Mesenchymal stem cell (in vitro differentiated cells and primary cell): Measurements from ENCODE around the gene CCDC89.

Source experiments
- DNase-seq: peaks from one replicate; pipeline ENCODE4 v3.0.0-alpha.2; 2013
- H2AFZ ChIP-seq: one replicate; pipeline ENCODE4 v1.6.1; 2013; ENCODE audit warnings: low read depth, mild to moderate bottlenecking, control low read depth, inconsistent platforms, low read length, moderate library complexity
- H2AK5ac ChIP-seq: 2 replicates; pipeline ENCODE4 v1.6.1; 2013; ENCODE audit warnings: low read length, moderate library complexity, mild to moderate bottlenecking, inconsistent platforms; ENCODE audit not compliant: severe bottlenecking
- H2BK120ac ChIP-seq: one replicate; pipeline ENCODE4 v1.6.1; 2013; ENCODE audit warnings: low read depth, mild to moderate bottlenecking, inconsistent platforms, low read length, moderate library complexity
- H2BK12ac ChIP-seq, 2 experiments: one replicate each; pipeline ENCODE4 v1.6.1; 2013; ENCODE audit warnings: inconsistent platforms in 2 of 2, low read length in 2 of 2, mild to moderate bottlenecking in 2 of 2, moderate library complexity in 2 of 2, control low read depth in 1 of 2
- H2BK15ac ChIP-seq: one replicate; pipeline ENCODE4 v1.6.1; 2013; ENCODE audit warnings: mild to moderate bottlenecking, low read depth, inconsistent platforms; ENCODE audit not compliant: poor library complexity, severe bottlenecking
- H2BK5ac ChIP-seq: 2 replicates; pipeline ENCODE4 v1.6.1; 2013; ENCODE audit warnings: low read depth, mild to moderate bottlenecking, low read length, control low read depth, inconsistent platforms; ENCODE audit not compliant: poor library complexity, severe bottlenecking
- H3K14ac ChIP-seq, 2 experiments: one replicate each; pipeline ENCODE4 v1.6.1; 2013; ENCODE audit warnings: inconsistent platforms in 2 of 2, low read length in 2 of 2, control low read depth in 1 of 2, mild to moderate bottlenecking in 1 of 2, moderate library complexity in 1 of 2
- H3K18ac ChIP-seq, 2 experiments: one replicate each; pipeline ENCODE4 v1.6.1; 2013; ENCODE audit warnings: inconsistent platforms in 2 of 2, low read length in 2 of 2, control low read depth in 1 of 2, low read depth in 1 of 2, mild to moderate bottlenecking in 1 of 2
- H3K23ac ChIP-seq, 2 experiments: one replicate each; pipeline ENCODE4 v1.6.1; 2013; ENCODE audit warnings: inconsistent platforms in 2 of 2, low read length in 2 of 2, mild to moderate bottlenecking in 2 of 2, moderate library complexity in 2 of 2, control low read depth in 1 of 2
- H3K27ac ChIP-seq: 2 replicates; pipeline ENCODE4 v1.5.1; 2013; ENCODE audit warnings: mild to moderate bottlenecking, moderate library complexity, low read length, control low read depth, inconsistent platforms; ENCODE audit not compliant: poor library complexity, severe bottlenecking
- H3K27me3 ChIP-seq, 2 experiments: 2 replicates each; pipeline versions ENCODE4 v1.6.1 to v1.7.0; 2013; ENCODE audit warnings: low read length in 2 of 2, mild to moderate bottlenecking in 2 of 2, moderate library complexity in 2 of 2, control low read depth in 1 of 2, inconsistent platforms in 1 of 2; ENCODE audit not compliant: control insufficient read depth in 1 of 2, insufficient read depth in 1 of 2
- H3K36me3 ChIP-seq, 2 experiments: 2 replicates each; pipeline versions ENCODE4 v1.6.1 to v1.7.0; 2013; ENCODE audit warnings: low read length in 2 of 2, control low read depth in 1 of 2, inconsistent platforms in 1 of 2, low read depth in 1 of 2, mild to moderate bottlenecking in 1 of 2; ENCODE audit not compliant: insufficient read depth in 2 of 2, control insufficient read depth in 1 of 2
- H3K4ac ChIP-seq, 2 experiments: one replicate each; pipeline ENCODE4 v1.6.1; 2013; ENCODE audit warnings: inconsistent platforms in 2 of 2, low read length in 2 of 2, mild to moderate bottlenecking in 2 of 2, moderate library complexity in 2 of 2, control low read depth in 1 of 2, low read depth in 1 of 2
- H3K4me1 ChIP-seq: 2 replicates; pipeline ENCODE4 v1.6.1; 2013; ENCODE audit warnings: low read depth, low read length, control low read depth; ENCODE audit not compliant: control insufficient read depth, insufficient read depth
- H3K4me2 ChIP-seq: 2 replicates; pipeline ENCODE4 v1.6.1; 2013; ENCODE audit warnings: low read length, mild to moderate bottlenecking, inconsistent platforms; ENCODE audit not compliant: poor library complexity, severe bottlenecking
- H3K4me3 ChIP-seq, 2 experiments: 2 replicates each; pipeline versions ENCODE4 v1.5.1 to v1.7.0; 2013; ENCODE audit warnings: low read length in 2 of 2, mild to moderate bottlenecking in 2 of 2, control low read depth in 1 of 2, low read depth in 1 of 2; ENCODE audit not compliant: insufficient read depth in 1 of 2
- H3K79me1 ChIP-seq: replicated peaks from 2 replicates; pipeline ENCODE4 v1.6.1; 2013; ENCODE audit warnings: mild to moderate bottlenecking, control low read depth, low read length, inconsistent platforms; ENCODE audit not compliant: poor library complexity, severe bottlenecking
- H3K9ac ChIP-seq: 2 replicates; pipeline ENCODE4 v1.7.0; 2013; ENCODE audit warnings: mild to moderate bottlenecking, low read length, moderate library complexity
- H3K9me3 ChIP-seq: 2 replicates; pipeline ENCODE4 v1.7.0; 2013; ENCODE audit warnings: mild to moderate bottlenecking, low read length; ENCODE audit not compliant: control insufficient read depth
- H4K8ac ChIP-seq: one replicate; pipeline ENCODE4 v1.6.1; 2013; ENCODE audit warnings: inconsistent platforms, mild to moderate bottlenecking, low read length, moderate library complexity
- H4K91ac ChIP-seq: one replicate; pipeline ENCODE4 v1.6.1; 2013; ENCODE audit warnings: mild to moderate bottlenecking, low read length, inconsistent platforms
- WGBS: methylation state at CpG from one replicate; pipeline ENCODE4 v1.1.7; 2013; ENCODE audit warnings: mixed read lengths; 5-methylcytosine and 5-hydroxymethylcytosine counted together

CCDC89 gene

DNA sequence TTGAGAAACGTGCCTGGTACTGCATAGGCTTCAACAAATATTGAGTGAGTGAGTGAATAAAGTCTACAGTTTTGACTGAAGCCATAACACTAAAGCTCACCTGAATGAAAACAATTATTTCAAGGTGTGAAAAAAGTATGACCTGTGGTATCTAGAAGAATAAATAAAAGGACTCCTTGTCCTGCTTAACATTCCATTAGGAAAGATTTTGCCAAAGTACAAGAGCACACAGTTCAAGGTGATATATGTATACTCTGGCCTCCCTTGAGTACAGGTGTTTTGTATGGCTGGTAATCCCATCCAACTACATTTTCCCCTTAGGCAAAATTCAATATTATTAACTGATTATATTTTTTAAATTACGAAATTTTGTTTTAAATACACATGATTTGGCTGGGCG is 19.3 kb downstream of the CCDC89 start:
- H3K4me1 ChIP-seq, result no peaks in the 10 kb centered on the region
- H3K79me1 ChIP-seq, result no peaks in the 10 kb centered on the region

DNA sequence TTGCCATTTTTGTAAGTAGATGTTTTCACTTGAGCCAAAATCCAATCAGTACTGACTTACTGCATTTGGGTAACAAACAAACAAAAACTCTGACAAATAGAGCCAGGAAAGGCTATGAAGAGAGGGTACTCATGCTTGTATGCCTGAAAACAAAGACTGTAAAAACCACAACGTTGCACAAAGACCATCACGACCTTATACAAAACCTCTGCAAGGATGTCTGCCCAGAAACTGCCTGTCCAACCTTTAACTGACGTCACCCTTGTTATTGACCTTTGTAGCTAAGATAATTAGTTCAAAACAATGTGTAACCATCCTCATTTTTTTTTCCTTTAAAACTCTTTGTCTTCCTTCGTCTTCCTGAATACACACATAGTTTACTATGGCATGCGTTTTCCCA is 20.3 kb downstream of the CCDC89 start:
- H3K27ac ChIP-seq, result no peak overlapping the region
- no peak overlapping the region for H4K8ac ChIP-seq
- peak overlapping the region in 1 of 2 experiments; percentile 26 for H3K4ac ChIP-seq
- no peak overlapping the region for H3K14ac ChIP-seq
- no peaks in the 10 kb centered on the region for H3K27me3 ChIP-seq
- H2BK120ac ChIP-seq, result no peak overlapping the region
- H3K18ac ChIP-seq, result no peak overlapping the region
- H3K4me1 ChIP-seq, result no peaks in the 10 kb centered on the region
- H3K4me3 ChIP-seq, result peak overlapping the region in 1 of 2 experiments; percentile 96
- H3K23ac ChIP-seq, result no peak overlapping the region
- H2AFZ ChIP-seq, result peak overlapping the region; percentile 88
- no peaks in the 10 kb centered on the region for H3K79me1 ChIP-seq
- no peaks in the 10 kb centered on the region for H3K9me3 ChIP-seq
- H2BK5ac ChIP-seq, result no peak overlapping the region
- H3K4me2 ChIP-seq, result no peak overlapping the region
- H2BK15ac ChIP-seq, result no peak overlapping the region
- DNase-seq, result no peak
- H2AK5ac ChIP-seq, result no peak overlapping the region
- H3K36me3 ChIP-seq, result peaks cover 0 to 19% of the 10 kb centered on the region in 2 experiments
- H3K9ac ChIP-seq, result peak overlapping the region; percentile 99
- no peak overlapping the region for H4K91ac ChIP-seq
- H2BK12ac ChIP-seq, result no peak overlapping the region
- 81% methylated on average over 4 of the region's 5 CpGs for whole genome bisulfite sequencing

More for the DNA sequence above, 19.3 kb downstream of the CCDC89 start:
- Histone ChIP-seq H4K8ac (no peak overlapping the region), H3K14ac (no peak overlapping the region), H4K91ac (no peak overlapping the region), H2BK5ac (no peak overlapping the region), H3K27ac (no peak overlapping the region), H3K23ac (no peak overlapping the region), H3K4me3 (no peak overlapping the region), H3K4ac (no peak overlapping the region), H3K9ac (no peak overlapping the region), H2BK12ac (no peak overlapping the region), H3K4me2 (no peak overlapping the region), H2AFZ (no peak overlapping the region), H2AK5ac (no peak overlapping the region), H3K27me3 (no peaks in the 10 kb centered on the region), H3K9me3 (no peaks in the 10 kb centered on the region), H2BK15ac (no peak overlapping the region), H3K18ac (no peak overlapping the region), H2BK120ac (no peak overlapping the region), H3K36me3 (peaks cover 0 to 10% of the 10 kb centered on the region in 2 experiments)
- 87% methylated on average over 1 of the region's 3 CpGs for WGBS
- no peak for DNase-seq

DNA sequence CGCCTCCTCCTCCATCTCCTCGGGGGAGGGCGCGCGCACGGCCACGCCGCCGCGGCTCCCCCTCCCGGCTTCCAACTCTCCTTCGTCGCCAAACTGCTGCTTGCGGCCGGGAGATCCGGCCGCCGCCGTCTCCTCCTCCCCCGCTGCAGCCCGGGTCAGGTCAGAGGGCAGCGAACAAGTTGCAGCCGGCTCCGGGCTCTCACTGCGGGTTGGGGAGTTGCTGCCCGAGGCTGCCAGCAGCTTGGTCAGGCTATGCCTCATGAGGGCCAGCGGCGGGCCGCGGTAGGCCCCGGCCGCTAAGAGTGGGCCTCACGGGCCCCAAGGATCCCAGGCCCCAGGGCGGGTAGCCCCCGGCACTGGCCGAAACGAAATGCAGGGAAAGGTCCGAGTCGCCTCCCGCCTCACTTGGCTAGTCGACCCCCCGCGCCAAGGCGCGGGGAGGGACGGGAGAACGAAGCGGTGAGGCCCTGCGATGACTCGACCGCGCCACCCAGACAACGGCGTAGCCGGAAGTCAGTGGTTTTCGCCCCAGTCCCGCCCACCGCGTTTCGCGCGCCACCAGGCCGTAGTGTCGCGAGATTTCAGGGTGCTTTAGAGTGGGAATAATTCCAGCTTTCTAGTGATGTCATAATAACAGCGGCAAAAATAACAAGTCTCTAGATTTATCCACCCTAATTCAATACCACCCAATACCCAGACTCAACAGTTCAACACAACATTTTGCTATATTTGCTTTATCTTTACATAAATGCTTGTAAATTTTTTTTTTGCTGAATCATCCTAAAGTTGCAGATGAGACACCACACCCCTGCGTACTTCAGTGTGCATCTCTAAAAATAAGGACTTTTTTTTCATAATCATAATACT is 21.1 kb downstream of the CCDC89 start, which contains the start of gene CREBZF:
TSS of gene CREBZF (minus strand) at position 515 of the 867 bp plus-strand sequence. CDS start at position 261, 254 bp downstream.
- Histone ChIP-seq H3K27me3 (no peaks in the 10 kb centered on the region), H3K4me3 (peak within 1 kb of the TSS; percentile 92 to 96), H2BK15ac (peak within 1 kb of the TSS; percentile 52), H4K91ac (peak within 1 kb of the TSS; percentile 93), H2BK5ac (peak within 1 kb of the TSS; percentile 84), H3K4me1 (no peaks in the 10 kb centered on the region), H3K14ac (peak within 1 kb of the TSS; percentile 93 to 99), H3K18ac (peak within 1 kb of the TSS; percentile 50 to 67), H3K23ac (peak within 1 kb of the TSS; percentile 95 to 99), H3K36me3 (peaks cover 0 to 28% of the 10 kb centered on the region in 2 experiments), H3K9ac (peak within 1 kb of the TSS; percentile 99), H3K79me1 (no peaks in the 10 kb centered on the region), H2BK12ac (no peak within 1 kb of the TSS), H3K4me2 (peak within 1 kb of the TSS; percentile 45), H2BK120ac (peak within 1 kb of the TSS; percentile 89), H3K4ac (peak within 1 kb of the TSS; percentile 45 to 91), H2AFZ (peak within 1 kb of the TSS; percentile 88), H4K8ac (peak within 1 kb of the TSS; percentile 96), H3K9me3 (no peaks in the 10 kb centered on the region), H2AK5ac (peak within 1 kb of the TSS; percentile 61), H3K27ac (peak within 1 kb of the TSS; percentile 96)
- WGBS, result 2% methylated on average over 48 of the region's 67 CpGs
- DNase-seq, result peak; percentile 95
